K562 (cell line): Measurements from ENCODE around the gene LAMA3. TPM values are rescaled to one million over a fixed set of nuclear protein-coding genes. Genes with fewer than 3 reads are reported as not detected.

Experiments used
- CTCF ChIP-seq, 3 experiments: IDR thresholded peaks in 2 of 3; conservative IDR thresholded peaks in 1 of 3; 2 replicates each; pipeline ENCODE4 v1.5.1; 2011 to 2012; ENCODE audit warnings: low read length in 3 of 3, mild to moderate bottlenecking in 3 of 3, control low read depth in 2 of 3, improper control_type of control experiment in 1 of 3, inconsistent platforms in 1 of 3, low read depth in 1 of 3, mixed read lengths in 1 of 3, moderate library complexity in 1 of 3; ENCODE audit not compliant: insufficient read depth in 2 of 3
- RAD21 ChIP-seq, 2 experiments: fragments of 250-450 bp in 1 of 2; fragments of 450-650 bp in 1 of 2; sonication (Bioruptor Pico) in 1 of 2; formaldehyde crosslinking in 1 of 2; IDR thresholded peaks in 1 of 2; conservative IDR thresholded peaks in 1 of 2; 2 replicates each; pipeline versions ENCODE4 v1.4.0 to v1.8.0; 2020 to 2022; ENCODE audit warnings: mild to moderate bottlenecking in 2 of 2, moderate library complexity in 1 of 2
- REST ChIP-seq, 2 experiments: fragments of 450-650 bp; formaldehyde crosslinking in 1 of 2; IDR thresholded peaks; 2 replicates each; pipeline versions ENCODE4 v1.4.0 to v1.6.1; 2014 to 2020; ENCODE audit warnings: mild to moderate bottlenecking in 2 of 2, borderline replicate concordance in 1 of 2, low read depth in 1 of 2
- ZNF274 ChIP-seq: IDR thresholded peaks from 2 replicates; pipeline ENCODE4 v1.6.1; 2011; ENCODE audit warnings: low read depth, mild to moderate bottlenecking, low read length, moderate library complexity, borderline replicate concordance
- polyA plus RNA-seq, 8 experiments: library from polyadenylated mRNA; depleted of rRNA in 4 of 8; stranded (reverse) in 5 of 8; unstranded in 3 of 8; fragments of >200 nt; fragmentation: Nextera tagmentation in 2 of 8; fragmentation: Illumina TruSeq in 1 of 8; extraction: Ambion mirVana in 2 of 8; extraction: Trizol in 1 of 8; gene quantifications; 2 replicates each; pipeline versions ENCODE4 v1.2.1 to v1.2.3, GENCODE V29; 2011 to 2014; ENCODE audit warnings: inconsistent platforms in 1 of 8, missing spikeins in 1 of 8
- total RNA-seq, 7 experiments: library from RNA; depleted of rRNA in 6 of 7; stranded (reverse); fragments of >200 nt in 6 of 7; fragmentation: Illumina TruSeq in 2 of 7; extraction: Trizol in 2 of 7; gene quantifications; 2 replicates each; pipeline versions ENCODE4 v1.2.1 to v1.2.3, GENCODE V29; 2011 to 2021; ENCODE audit warnings: low replicate concordance in 1 of 7

LAMA3 gene
- total and polyA plus RNA-seq, 9 of the 15 experiments (the other 6 are each of a cell fraction or from before 2014, with no cell fraction given): 0.07 TPM; not detected in 8

- peak; percentile 80 to 91 for TF ChIP-seq RAD21 (CRISPR knock-in tag; conservative IDR thresholded peaks at IDR 0.05 in 1 of 2, IDR thresholded peaks at IDR 0.05 in 1 of 2)
- no peak for TF ChIP-seq ZNF274
- peak; percentile 57 to 84 (median 64); a peak in 5 of 6 replicates for TF ChIP-seq CTCF (IDR thresholded peaks at IDR 0.05 in 2 of 3, conservative IDR thresholded peaks at IDR 0.05 in 1 of 3; ENCODE audit: insufficient read depth in 2 of 3, low read depth in 1 of 3, low read length in 3 of 3)
- TF ChIP-seq REST (IDR thresholded peaks at IDR 0.05; ENCODE audit: borderline replicate concordance): peak; percentile 76; the same call in 1 of the 2 replicates
- no peak for TF ChIP-seq REST (CRISPR knock-in tag; IDR thresholded peaks at IDR 0.05; ENCODE audit: low read depth)
These were observed 14.1 kb downstream of the LAMA3 start (continued) for GRCh38 chr18:23703057-23703986.
